Osteocyte (in vitro differentiated cells): ENCODE measurements around the gene STRN3. TPM values are rescaled to one million over a fixed set of nuclear protein-coding genes. Genes with fewer than 3 reads are reported as not detected.

Experiments
- DNase-seq: peaks from one replicate; pipeline ENCODE4 v3.0.0; 2021; ENCODE audit warnings: mixed read lengths; ENCODE audit not compliant: unreplicated experiment; ENCODE audit errors: extremely low spot score
- H3K27ac Mint-ChIP-seq: one replicate; pipeline ENCODE4 v1.8.0; 2021; ENCODE audit warnings: mild to moderate bottlenecking, mixed read lengths; ENCODE audit not compliant: unreplicated experiment
- H3K27me3 Mint-ChIP-seq: one replicate; pipeline ENCODE4 v1.8.0; 2021; ENCODE audit warnings: mixed read lengths; ENCODE audit not compliant: unreplicated experiment
- H3K36me3 Mint-ChIP-seq: one replicate; pipeline ENCODE4 v1.8.0; 2021; ENCODE audit warnings: mixed read lengths; ENCODE audit not compliant: unreplicated experiment
- H3K4me1 Mint-ChIP-seq: one replicate; pipeline ENCODE4 v1.8.0; 2021; ENCODE audit warnings: mixed read lengths; ENCODE audit not compliant: unreplicated experiment
- H3K4me3 Mint-ChIP-seq: one replicate; pipeline ENCODE4 v1.8.0; 2021; ENCODE audit warnings: mild to moderate bottlenecking, moderate library complexity, mixed read lengths; ENCODE audit not compliant: unreplicated experiment
- H3K9me3 Mint-ChIP-seq: one replicate; pipeline ENCODE4 v1.8.0; 2021; ENCODE audit warnings: mixed read lengths; ENCODE audit not compliant: unreplicated experiment
- total RNA-seq: library from RNA; stranded (reverse); gene quantifications from 2 replicates; pipeline ENCODE4 v1.2.1, GENCODE V29; 2021
- TF ChIP-seq, protein P1 (sequence below): fragments of 200-600 bp; sonication (generic); IDR thresholded peaks from 2 replicates; pipeline ENCODE4 v1.5.0; 2021; ENCODE audit warnings: antibody characterized with exemption, mild to moderate bottlenecking, moderate library complexity

The STRN3 gene
- total RNA-seq, 1 donor from 2014 or later, result 38.7 TPM

DNA sequence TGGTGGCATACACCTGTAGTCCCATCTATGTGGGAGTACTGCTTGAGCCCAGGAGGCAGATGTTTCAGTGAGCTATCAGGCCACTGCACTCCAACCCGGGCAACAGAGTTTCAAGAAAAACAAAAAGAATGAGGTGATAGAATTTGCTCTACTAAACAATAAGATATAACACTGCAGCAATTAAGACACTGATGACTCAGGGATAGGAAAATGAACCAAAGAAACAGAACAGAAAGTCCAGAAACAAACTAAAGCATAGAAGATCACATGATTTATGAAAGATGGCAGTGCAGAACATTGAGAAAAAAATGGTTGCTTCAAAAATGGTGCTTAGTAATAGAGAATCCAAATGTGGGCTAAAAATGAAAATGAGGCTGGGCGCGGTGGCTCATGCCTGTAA is 66.0 kb downstream of the STRN3 start:
- Mint-ChIP-seq H3K4me1 (peaks cover 26% of the 10 kb centered on the region), H3K4me3 (no peak overlapping the region), H3K27me3 (no peaks in the 10 kb centered on the region), H3K36me3 (peaks cover 4% of the 10 kb centered on the region), H3K9me3 (no peaks in the 10 kb centered on the region), H3K27ac (peak overlapping the region; percentile 1)
- TF ChIP-seq, protein P1, sequence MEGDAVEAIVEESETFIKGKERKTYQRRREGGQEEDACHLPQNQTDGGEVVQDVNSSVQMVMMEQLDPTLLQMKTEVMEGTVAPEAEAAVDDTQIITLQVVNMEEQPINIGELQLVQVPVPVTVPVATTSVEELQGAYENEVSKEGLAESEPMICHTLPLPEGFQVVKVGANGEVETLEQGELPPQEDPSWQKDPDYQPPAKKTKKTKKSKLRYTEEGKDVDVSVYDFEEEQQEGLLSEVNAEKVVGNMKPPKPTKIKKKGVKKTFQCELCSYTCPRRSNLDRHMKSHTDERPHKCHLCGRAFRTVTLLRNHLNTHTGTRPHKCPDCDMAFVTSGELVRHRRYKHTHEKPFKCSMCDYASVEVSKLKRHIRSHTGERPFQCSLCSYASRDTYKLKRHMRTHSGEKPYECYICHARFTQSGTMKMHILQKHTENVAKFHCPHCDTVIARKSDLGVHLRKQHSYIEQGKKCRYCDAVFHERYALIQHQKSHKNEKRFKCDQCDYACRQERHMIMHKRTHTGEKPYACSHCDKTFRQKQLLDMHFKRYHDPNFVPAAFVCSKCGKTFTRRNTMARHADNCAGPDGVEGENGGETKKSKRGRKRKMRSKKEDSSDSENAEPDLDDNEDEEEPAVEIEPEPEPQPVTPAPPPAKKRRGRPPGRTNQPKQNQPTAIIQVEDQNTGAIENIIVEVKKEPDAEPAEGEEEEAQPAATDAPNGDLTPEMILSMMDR, result no peak
- no peak for DNase-seq

DNA sequence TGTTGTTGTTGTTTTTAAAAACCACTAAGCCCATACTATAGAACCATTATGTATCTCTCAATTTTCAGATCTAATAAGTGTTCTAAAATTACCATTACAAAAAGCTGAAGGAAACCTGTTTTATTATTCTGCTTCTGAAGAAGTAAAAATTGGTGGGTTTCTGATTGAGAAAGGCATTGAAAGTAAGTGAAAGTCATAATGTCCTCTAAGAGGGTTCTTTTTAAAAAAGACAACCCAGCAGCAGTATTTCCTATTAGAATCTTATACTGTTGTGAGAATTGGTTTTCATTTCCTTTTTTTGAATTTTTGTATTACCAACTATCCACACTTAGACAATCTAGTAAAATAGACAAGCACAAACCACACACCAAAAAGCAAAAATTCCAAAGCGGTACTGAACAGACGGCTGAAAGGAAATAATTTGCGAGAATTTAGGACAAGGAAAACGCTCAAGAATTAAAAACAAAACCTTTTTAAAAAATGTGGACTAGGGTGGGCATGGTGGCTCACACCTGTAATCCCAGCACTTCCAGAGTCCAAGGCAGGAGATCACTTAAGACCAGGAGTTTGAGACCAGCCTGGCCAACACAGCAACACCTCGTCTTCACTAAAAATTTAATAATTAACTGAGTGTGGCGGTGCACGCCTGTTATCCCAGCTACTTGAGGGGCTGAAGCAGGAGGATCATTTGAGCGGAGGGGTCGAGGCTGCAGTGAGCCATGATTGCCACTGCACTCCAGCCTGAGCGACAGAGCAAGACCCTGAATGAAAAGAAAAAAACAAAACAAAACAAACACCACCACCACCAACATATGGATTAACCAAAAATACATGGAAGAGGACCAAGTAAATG is 67.4 kb downstream of the STRN3 start:
- no peak overlapping the region for H3K27ac Mint-ChIP-seq
- TF ChIP-seq, protein P1, result no peak
- H3K4me1 Mint-ChIP-seq, result peaks cover 26% of the 10 kb centered on the region
- H3K9me3 Mint-ChIP-seq, result no peaks in the 10 kb centered on the region
- no peak for DNase-seq
- H3K27me3 Mint-ChIP-seq, result no peaks in the 10 kb centered on the region
- no peak overlapping the region for H3K4me3 Mint-ChIP-seq
- H3K36me3 Mint-ChIP-seq, result peaks cover 9% of the 10 kb centered on the region

DNA sequence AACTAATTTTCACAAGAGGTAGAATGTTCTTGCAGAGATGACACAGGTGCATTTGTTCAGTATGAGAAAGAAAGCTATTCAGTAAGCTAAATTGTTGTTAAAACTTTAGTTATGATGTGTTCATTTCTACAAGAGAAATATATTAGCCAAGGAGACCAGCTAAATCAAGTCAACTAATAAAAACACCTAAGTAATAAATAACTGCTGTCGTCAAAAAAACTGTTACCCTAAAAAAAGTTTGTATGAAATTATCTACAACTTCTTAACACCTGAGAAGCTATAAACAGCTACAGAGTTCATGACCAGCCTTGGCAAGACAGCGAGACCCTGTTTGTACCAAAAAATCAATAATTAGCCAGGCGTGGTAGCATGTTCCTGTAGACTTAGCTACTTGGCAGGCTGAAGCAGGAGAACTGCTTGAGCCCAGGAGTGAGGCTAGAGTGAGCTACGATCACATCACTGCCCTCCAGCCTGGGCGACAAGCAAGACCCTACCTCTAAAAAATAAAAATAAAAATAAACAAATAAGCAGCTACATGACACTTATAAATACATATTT is 68.3 kb downstream of the STRN3 start:
- H3K36me3 Mint-ChIP-seq, result peaks cover 6% of the 10 kb centered on the region
- H3K4me3 Mint-ChIP-seq, result no peak overlapping the region
- H3K27me3 Mint-ChIP-seq, result no peaks in the 10 kb centered on the region
- peaks cover 24% of the 10 kb centered on the region for H3K4me1 Mint-ChIP-seq
- no peak overlapping the region for H3K27ac Mint-ChIP-seq
- no peaks in the 10 kb centered on the region for H3K9me3 Mint-ChIP-seq
- TF ChIP-seq, protein P1, result no peak
- no peak for DNase-seq

DNA sequence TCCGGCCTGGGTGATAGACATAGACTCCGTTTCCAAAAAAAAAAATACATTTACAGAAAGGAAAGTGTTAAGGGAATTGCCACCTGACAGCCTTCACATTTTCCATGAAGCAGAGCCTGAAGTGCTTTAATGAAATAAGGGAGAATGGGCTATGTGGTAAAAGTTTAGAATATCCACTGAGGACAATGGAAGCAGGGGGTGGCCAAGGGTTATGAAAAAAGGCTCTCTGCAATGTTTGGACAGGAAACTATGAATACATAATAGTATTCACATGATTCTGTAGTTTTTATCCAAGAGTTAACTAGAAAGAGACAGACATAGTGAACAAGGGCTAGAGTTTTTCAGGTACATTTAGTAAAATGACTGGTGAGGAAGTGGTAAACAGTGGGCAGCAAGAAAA is 76.5 kb downstream of the STRN3 start:
- TF ChIP-seq, protein P1, result no peak
- Mint-ChIP-seq H3K4me1 (peaks cover 3% of the 10 kb centered on the region), H3K4me3 (no peak overlapping the region), H3K27me3 (no peaks in the 10 kb centered on the region), H3K36me3 (peaks cover 51% of the 10 kb centered on the region), H3K9me3 (no peaks in the 10 kb centered on the region), H3K27ac (no peak overlapping the region)
- DNase-seq, result no peak

DNA sequence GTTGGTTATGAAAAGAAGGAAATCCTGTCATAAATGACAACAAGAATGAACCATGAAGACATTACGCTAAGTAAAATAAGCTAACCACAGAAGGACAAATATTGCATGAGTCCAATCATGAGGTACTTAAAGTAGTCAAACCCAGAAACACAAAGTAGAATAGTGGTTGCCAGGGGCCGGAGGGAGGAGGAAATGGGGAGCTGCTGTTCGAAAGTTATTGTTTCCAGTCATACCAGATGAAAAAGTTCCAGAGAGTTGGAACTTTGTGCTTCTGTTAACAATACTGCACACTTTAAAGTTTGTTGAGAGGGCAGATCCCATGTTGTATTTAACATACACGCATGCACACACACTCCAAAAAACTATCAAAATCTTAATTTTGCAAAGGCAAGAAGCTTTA is 82.5 kb downstream of the STRN3 start:
- Mint-ChIP-seq H3K27ac (peak overlapping the region; percentile 5), H3K4me1 (peaks cover 7% of the 10 kb centered on the region), H3K9me3 (no peaks in the 10 kb centered on the region), H3K27me3 (no peaks in the 10 kb centered on the region), H3K4me3 (no peak overlapping the region), H3K36me3 (peaks cover 36% of the 10 kb centered on the region)
- TF ChIP-seq, protein P1, result no peak
- no peak for DNase-seq
